PC-9 (cell line): ENCODE measurements around the gene HSBP1L1.

Experiments used
- CTCF ChIP-seq: fragments of 200-600 bp; sonication (generic); conservative IDR thresholded peaks from 2 replicates; pipeline ENCODE4 v1.6.1; 2017; ENCODE audit warnings: mixed run types, antibody characterized with exemption, mild to moderate bottlenecking, moderate library complexity
- EZH2 ChIP-seq: fragments of 200-600 bp; sonication (generic); IDR thresholded peaks from 2 replicates; pipeline ENCODE4 v1.8.0; 2017; ENCODE audit warnings: antibody characterized with exemption, low read depth

DNA sequence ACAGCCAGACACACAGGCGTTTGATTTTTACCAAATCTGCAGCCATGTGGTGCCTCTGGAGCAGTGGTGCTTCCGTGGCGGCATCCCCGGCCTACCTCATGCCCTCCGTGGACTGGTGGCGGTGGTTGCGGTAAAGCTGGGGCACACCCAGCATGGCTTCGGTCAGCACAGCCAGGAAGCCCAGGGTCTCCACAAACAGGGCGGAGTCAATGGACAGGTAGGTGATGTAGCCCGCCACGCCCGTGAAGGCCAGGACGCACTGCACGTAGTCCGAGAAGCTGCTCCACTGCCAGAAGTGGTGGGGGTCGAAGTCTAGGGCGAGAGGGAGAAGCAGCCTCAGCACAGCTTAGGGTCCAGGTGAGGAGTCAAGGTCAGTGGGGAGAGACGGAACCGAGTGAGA, 45.4 kb upstream of the HSBP1L1 start:
- TF ChIP-seq CTCF (no peak), EZH2 (no peak)
